ENCODE data around the gene NPM3.
"Not testable (repeated sequence)": the region's sequence is repeated elsewhere in the genome, so short reads cannot be mapped to it uniquely, and the experiment has no call there.

NPM3 gene

DNA sequence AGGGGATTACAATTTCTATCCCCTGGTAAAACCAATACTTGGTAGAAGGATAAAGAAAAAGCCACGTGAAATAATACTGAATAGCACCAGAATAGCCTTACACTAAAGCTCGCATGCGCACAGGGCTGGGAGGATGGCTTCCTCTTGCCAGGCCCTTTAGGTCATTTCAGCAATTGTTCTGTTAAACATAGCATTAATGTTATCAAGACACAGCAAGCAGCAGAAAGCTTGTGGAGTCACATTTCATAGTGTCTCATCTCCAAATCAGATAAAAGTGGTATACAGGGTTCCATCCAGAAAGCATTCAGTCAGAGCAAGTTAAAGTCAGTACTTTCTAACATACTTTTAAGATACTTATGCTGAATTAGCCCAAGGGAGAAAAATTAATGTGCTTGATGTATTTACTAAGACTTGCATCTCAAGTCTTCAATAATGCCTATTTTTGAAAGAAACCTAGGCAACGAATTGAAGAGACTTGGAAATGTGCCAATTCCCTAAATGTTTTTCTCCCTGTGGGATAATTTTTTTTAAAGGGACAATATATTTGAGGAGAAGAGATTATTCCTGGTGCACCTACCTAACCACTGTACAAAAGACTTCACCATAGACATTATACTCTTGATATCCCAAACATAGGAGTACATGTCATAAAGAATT is 14.3 kb upstream of the NPM3 start:
- TF ChIP-seq, protein P1, sequence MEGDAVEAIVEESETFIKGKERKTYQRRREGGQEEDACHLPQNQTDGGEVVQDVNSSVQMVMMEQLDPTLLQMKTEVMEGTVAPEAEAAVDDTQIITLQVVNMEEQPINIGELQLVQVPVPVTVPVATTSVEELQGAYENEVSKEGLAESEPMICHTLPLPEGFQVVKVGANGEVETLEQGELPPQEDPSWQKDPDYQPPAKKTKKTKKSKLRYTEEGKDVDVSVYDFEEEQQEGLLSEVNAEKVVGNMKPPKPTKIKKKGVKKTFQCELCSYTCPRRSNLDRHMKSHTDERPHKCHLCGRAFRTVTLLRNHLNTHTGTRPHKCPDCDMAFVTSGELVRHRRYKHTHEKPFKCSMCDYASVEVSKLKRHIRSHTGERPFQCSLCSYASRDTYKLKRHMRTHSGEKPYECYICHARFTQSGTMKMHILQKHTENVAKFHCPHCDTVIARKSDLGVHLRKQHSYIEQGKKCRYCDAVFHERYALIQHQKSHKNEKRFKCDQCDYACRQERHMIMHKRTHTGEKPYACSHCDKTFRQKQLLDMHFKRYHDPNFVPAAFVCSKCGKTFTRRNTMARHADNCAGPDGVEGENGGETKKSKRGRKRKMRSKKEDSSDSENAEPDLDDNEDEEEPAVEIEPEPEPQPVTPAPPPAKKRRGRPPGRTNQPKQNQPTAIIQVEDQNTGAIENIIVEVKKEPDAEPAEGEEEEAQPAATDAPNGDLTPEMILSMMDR (IDR thresholded peaks at IDR 0.05; ENCODE audit: borderline replicate concordance, insufficient read depth, low read depth, low read length) = no peak
- H3K4me3 ChIP-seq (ENCODE audit: low read depth, low read length) = no peak overlapping the region

DNA sequence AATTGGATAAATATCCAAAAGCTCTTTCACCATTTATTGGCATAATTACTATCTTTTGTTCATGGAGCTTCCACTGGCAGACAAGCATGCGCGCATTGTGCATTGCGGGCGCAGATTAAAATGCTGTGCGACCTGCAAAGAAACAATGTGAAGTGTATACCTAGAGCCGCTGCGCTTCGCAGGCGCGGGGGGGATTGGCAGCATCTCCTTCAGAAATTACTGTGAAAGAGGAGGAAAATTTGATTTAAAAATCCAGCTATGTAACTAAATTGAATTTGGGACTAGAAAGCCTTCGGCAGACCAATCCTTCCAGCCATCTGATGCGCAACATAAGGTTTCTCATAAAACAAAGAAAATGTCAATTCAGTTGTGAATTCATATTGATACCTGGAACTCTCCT is 10.3 kb upstream of the NPM3 start:
- H3K4me3 ChIP-seq (ENCODE audit: low read depth, low read length) = no peak overlapping the region
- TF ChIP-seq, protein P1 (IDR thresholded peaks at IDR 0.05; ENCODE audit: borderline replicate concordance, insufficient read depth, low read depth, low read length) = no peak

DNA sequence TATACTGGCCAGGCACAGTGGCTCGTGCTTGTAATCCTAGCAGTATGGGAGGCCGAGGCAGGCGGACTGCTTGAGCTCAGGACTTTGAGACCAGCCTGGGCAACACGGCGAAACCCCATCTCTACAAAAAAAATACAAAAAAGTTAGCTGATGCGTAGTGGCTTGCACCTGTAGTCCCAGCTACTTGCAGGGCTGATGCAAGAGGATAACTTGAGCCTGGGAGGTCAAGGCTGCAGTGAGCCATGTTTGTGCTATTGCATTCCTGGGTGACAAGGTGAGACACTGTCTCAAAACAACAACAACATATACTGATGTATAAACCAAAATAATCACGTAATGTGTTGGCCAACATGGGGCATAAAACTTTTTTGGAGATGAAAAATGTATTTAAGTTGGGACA is 6.4 kb upstream of the NPM3 start:
- TF ChIP-seq, protein P1 (IDR thresholded peaks at IDR 0.05; ENCODE audit: borderline replicate concordance, insufficient read depth, low read depth, low read length) = no peak
- H3K4me3 ChIP-seq (ENCODE audit: low read depth, low read length) = no peak overlapping the region

DNA sequence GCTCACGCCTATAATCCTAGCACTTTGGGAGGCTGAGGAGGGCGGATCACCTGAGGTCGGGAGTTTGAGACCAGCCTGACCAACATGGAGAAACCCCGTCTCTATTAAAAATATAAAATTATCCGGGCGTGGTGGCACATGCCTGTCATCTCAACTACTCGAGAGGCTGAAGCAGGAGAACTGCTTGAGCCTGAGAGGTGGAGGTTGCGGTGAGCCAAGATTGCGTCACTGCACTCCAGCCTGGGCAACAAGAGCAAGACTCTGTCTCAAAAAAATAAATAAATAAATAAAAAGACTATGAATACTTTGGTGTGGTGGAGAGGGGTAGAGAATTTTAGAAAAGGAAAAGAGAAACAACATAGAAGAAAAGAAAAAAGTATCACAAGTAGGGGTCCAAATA is 6.0 kb upstream of the NPM3 start:
- H3K4me3 ChIP-seq (ENCODE audit: low read depth, low read length) = not testable (repeated sequence)

DNA sequence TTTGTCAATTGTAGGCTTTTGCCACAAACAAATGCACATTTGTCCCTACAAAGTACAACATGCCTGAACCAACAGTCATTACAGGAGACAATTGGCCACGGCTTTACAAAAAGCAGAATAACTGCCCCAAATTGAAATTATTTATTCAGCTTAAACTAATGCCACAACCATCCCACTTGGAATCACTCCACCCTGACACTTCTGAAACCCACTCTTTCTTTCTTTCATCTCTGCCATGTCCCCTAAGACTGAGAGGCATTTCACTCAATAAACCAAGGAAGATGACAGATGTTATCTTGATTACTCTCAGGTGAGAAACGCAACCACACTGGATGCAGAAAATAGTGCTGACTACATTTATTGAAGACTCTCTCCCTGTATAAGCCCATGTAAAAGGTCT is 2.6 kb upstream of the NPM3 start:
- no peak overlapping the region for H3K4me3 ChIP-seq (ENCODE audit: low read depth, low read length)

DNA sequence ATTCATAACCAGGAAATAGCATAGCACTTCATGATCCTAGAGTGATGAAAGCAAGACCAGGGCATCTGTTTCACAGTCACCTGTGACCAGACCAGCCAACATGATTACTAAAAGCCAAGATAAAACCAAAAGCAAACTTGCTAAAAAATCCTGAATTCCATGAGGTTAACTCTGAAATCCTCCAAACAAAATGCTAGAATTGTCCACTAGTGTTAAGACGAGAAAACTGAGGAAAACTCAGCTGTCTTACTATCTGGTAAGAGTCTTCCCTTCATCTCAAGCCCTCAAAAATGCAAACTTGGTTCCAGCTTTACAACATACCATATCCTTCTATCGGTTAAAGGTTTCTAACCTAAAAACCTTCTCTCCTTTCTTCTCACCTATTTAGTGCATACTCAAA is 1.3 kb upstream of the NPM3 start:
- no peak overlapping the region for H3K4me3 ChIP-seq (ENCODE audit: low read depth, low read length)
- TF ChIP-seq, protein P1 (IDR thresholded peaks at IDR 0.05; ENCODE audit: borderline replicate concordance, insufficient read depth, low read depth, low read length) = no peak

More for the DNA sequence above, 2.6 kb upstream of the NPM3 start:
- TF ChIP-seq, protein P1 (IDR thresholded peaks at IDR 0.05; ENCODE audit: borderline replicate concordance, insufficient read depth, low read depth, low read length) = no peak

DNA sequence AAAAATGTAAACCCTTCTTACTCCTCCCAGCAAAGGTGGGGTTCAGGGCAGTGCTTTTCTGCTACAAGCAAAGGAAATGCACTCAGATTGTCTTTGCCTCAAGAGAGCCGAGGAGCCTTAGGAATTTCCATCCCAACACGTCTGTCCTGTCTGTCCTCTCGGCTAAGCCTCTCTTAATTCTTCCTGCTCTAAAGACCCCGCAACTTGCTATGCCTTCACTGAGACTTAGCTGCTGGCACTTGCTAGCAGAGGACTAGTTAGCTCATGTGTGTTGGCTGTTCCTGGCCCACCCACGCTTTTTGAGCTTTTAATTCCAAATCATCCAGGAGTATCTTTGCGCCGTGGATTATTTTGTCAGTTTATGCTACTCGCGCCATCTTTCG is 481 bp upstream of the NPM3 start:
- no peak overlapping the region for H3K4me3 ChIP-seq (ENCODE audit: low read depth, low read length)
- TF ChIP-seq, protein P1 (IDR thresholded peaks at IDR 0.05; ENCODE audit: borderline replicate concordance, insufficient read depth, low read depth, low read length) = no peak
